Ovary (tissue), 9 donors: Measurements from ENCODE around the gene ANKRD29. TPM values are rescaled to one million over a fixed set of nuclear protein-coding genes. Genes with fewer than 3 reads are reported as not detected.

Experiments used
- DNase-seq, 5 donors: peaks; one replicate each; pipeline ENCODE4 v3.0.0-alpha.2; 2019 to 2020
- H3K27ac ChIP-seq, 2 donors: fragments of 200-600 bp; one replicate each; pipeline versions ENCODE4 v1.5.1 to v1.8.0; 2019 to 2022
- H3K27me3 ChIP-seq: fragments of 200-600 bp; one replicate; pipeline ENCODE4 v1.8.0; 2022
- H3K36me3 ChIP-seq: fragments of 200-600 bp; sonication (generic); one replicate; pipeline ENCODE4 v1.5.1; 2019
- H3K4me1 ChIP-seq: one replicate; pipeline ENCODE4 v1.8.1; 2013; ENCODE audit warnings: mild to moderate bottlenecking, moderate library complexity; ENCODE audit not compliant: insufficient read depth
- H3K4me3 ChIP-seq: fragments of 200-600 bp; sonication (generic); one replicate; pipeline ENCODE4 v1.5.1; 2017
- H3K9me3 ChIP-seq, 2 donors: fragments of 200-600 bp in 1 of 2; sonication (generic) in 1 of 2; one replicate each; pipeline versions ENCODE4 v1.5.1 to v1.8.1; 2013 to 2019; ENCODE audit warnings: mild to moderate bottlenecking in 1 of 2, moderate library complexity in 1 of 2
- CTCF ChIP-seq, 3 donors: fragments of 450-650 bp in 2 of 3; fragments of 200-600 bp in 1 of 3; IDR thresholded peaks; one replicate each; pipeline versions ENCODE4 v1.5.1 to v1.8.0; 2016 to 2022; ENCODE audit warnings: antibody characterized with exemption in 3 of 3, mild to moderate bottlenecking in 1 of 3
- EP300 ChIP-seq: sonication (generic); formaldehyde crosslinking; IDR thresholded peaks from one replicate; pipeline ENCODE4 v1.6.1; 2017; ENCODE audit warnings: antibody characterized with exemption
- POLR2A ChIP-seq: fragments of 450-650 bp; IDR thresholded peaks from one replicate; pipeline ENCODE4 v1.6.1; 2017; ENCODE audit warnings: antibody characterized with exemption, mild to moderate bottlenecking, moderate library complexity
- WGBS, 3 donors: extraction: QIAGEN DNeasy Blood & Tissue Kit in 1 of 3; methylation state at CpG; one replicate each; pipeline versions ENCODE4 v1.1.5 to v1.1.7; 2013 to 2017; 5-methylcytosine and 5-hydroxymethylcytosine counted together
- intact Hi-C, 4 donors: fragments of 100-400 bp; cut with DNase I; formaldehyde crosslinking; loops; one replicate each; pipeline versions ENCODE4 v1.11.0 to v1.15.1; 2022 to 2023
- polyA plus RNA-seq, 2 donors: library from polyadenylated mRNA; stranded (reverse); fragments of 200-250 nt in 1 of 2; fragments of 350-450 nt in 1 of 2; fragmentation: Illumina TruSeq in 1 of 2; extraction: RNeasy Lipid Tissue Mini Kit (QIAGEN cat#74804) in 1 of 2; gene quantifications; one replicate each; pipeline ENCODE4 v1.2.3, GENCODE V29; 2013 to 2014
- total RNA-seq, 7 donors: library from RNA; depleted of rRNA in 2 of 7; stranded (reverse); fragments of >200 nt in 2 of 7; fragmentation: NEBNext Ultra II Directional in 3 of 7; extraction: Animal tissue kit (Norgen Biotek cat#: 25700) in 3 of 7; gene quantifications; one replicate each; pipeline versions ENCODE4 v1.1.0 to v1.2.4, GENCODE V29; 2016 to 2023
- donor health status: DM: no; HTN: no; CAD: no; lungs with moderate emphysema.
- donor health status: DM: no; HTN: no; CAD: no.
- donor health status: Bipolar disorder and iron deficiency.
- donor health status: DM: yes; HTN: yes; CAD: no.
- donor health status: DM: no; HTN: no; CAD: no.
- donor health status: DM: yes; HTN: yes; CAD: no.

ANKRD29 gene
- total and polyA plus RNA-seq, 9 donors: 14.6 to 25.7 (median 17.6) TPM

GRCh38 chr18:23701017-23701416 lies 38.3 kb upstream of the ANKRD29 start:
- Histone ChIP-seq H3K27me3 (no peaks in the 10 kb centered on the region), H3K4me1 (no peaks in the 10 kb centered on the region), H3K4me3 (no peak overlapping the region), H3K36me3 (no peaks in the 10 kb centered on the region), H3K9me3 (no peaks in the 10 kb centered on the region), H3K27ac (no peak overlapping the region)
- DNase-seq: no peak
- 50 to 96% (median 74%) methylated on average over 2 of the region's 2 CpGs for WGBS, 3 donors
- TF ChIP-seq POLR2A: no peak
- TF ChIP-seq CTCF (IDR thresholded peaks at IDR 0.05): no peak
- TF ChIP-seq EP300: no peak
- intact Hi-C loops: loop anchor here in 1 of 4 donors (5.0 to 10.0 kb wide), 2 partner anchors 79 to 186 kb away; no protein-coding TSS in a partner anchor

DNA sequence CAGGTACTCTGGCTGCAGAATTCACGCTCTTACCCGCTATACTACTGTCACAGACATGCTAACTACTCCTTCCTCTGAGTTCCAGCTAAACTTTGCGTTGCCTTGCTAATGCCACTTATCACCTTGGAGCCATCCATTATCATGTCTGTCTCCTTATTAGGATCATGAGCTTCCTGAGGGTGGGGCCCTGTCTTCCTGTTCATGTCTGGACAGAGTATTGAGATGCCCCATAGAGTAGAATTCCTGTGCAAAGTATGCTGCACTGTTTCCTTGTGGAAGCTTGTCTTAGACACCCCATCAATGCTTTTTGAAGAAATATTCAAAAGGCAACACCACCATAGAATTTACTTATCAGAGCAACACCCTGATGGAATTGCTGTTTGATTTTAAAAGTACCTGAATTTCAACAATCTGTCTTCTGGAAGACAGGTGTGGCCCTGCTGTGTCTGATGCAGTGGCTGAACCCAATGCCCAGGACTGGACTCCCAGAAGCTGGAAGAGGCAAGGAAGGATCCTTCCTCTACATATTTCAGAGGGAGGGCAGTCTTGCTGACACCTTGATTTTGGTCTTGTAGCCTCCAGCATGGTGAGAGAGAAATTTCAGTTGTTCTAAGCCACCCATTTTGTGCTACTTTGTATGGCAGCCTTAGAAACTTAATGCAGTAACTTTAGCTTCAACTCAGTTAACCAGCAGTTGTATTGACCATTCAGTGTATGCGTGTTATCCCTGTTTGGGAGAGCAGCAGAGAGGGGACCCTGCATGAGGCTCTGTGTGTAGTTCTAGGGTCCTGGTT lies 32.1 kb upstream of the ANKRD29 start:
- TF ChIP-seq EP300: no peak
- TF ChIP-seq POLR2A: no peak
- no peak for TF ChIP-seq CTCF (IDR thresholded peaks at IDR 0.05)
- H3K36me3 ChIP-seq: no peaks in the 10 kb centered on the region
- H3K27ac ChIP-seq: no peak overlapping the region
- no peaks in the 10 kb centered on the region for H3K27me3 ChIP-seq
- H3K9me3 ChIP-seq: no peaks in the 10 kb centered on the region
- 97% methylated on average over 4 of the region's 4 CpGs for WGBS, 3 donors
- no peak overlapping the region for H3K4me3 ChIP-seq
- intact Hi-C loops: loop anchor here in 2 of 4 donors (10.0 kb wide), 1 partner anchor 70 kb away; no protein-coding TSS in a partner anchor
- peaks cover 2% of the 10 kb centered on the region for H3K4me1 ChIP-seq
- DNase-seq: no peak

DNA sequence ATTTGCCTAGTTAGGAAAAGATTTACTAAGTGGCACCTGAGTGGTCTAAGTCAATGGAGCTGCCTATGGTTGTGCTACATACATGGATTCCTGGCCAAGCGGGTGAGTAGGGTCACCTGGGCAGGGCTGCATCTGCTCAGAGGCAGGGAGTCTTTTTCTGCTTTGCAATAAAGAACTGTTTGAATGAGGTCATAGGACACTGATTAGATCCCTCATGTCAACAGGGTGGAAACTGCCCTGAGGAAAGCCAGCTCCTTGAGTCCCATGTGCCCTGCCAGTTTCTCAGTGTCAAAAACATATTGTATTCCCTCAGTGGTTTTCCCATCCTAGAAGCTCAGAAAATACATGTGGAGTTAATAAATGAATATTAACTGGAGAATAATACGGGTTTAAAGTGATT lies 31.1 kb upstream of the ANKRD29 start:
- TF ChIP-seq CTCF (IDR thresholded peaks at IDR 0.05): no peak
- no peak for TF ChIP-seq EP300
- TF ChIP-seq POLR2A: no peak
- peaks cover 3% of the 10 kb centered on the region for H3K4me1 ChIP-seq
- H3K36me3 ChIP-seq: no peaks in the 10 kb centered on the region
- H3K4me3 ChIP-seq: no peak overlapping the region
- 91 to 97% (median 94%) methylated on average over 2 of the region's 2 CpGs for WGBS, 3 donors
- H3K9me3 ChIP-seq: no peaks in the 10 kb centered on the region
- no peak overlapping the region for H3K27ac ChIP-seq
- H3K27me3 ChIP-seq: no peaks in the 10 kb centered on the region
- intact Hi-C loops: loop anchor here in 2 of 4 donors (10.0 kb wide), 1 partner anchor 69 kb away; no protein-coding TSS in a partner anchor
- DNase-seq: no peak

GRCh38 chr18:23690505-23691068 lies 27.9 kb upstream of the ANKRD29 start:
- peak in 1 of 5 donors; percentile 27 for DNase-seq
- no peaks in the 10 kb centered on the region for H3K9me3 ChIP-seq
- 79 to 81% (median 81%) methylated on average over 21 of the region's 21 CpGs for WGBS, 3 donors
- no peaks in the 10 kb centered on the region for H3K36me3 ChIP-seq
- TF ChIP-seq CTCF (IDR thresholded peaks at IDR 0.05): no peak
- no peak for TF ChIP-seq EP300
- TF ChIP-seq POLR2A: no peak
- no peaks in the 10 kb centered on the region for H3K27me3 ChIP-seq
- intact Hi-C loops: loop anchor here in 2 of 4 donors (10.0 kb wide), 1 partner anchor 66 kb away; no protein-coding TSS in a partner anchor
- H3K4me3 ChIP-seq: peak overlapping the region; percentile 66
- H3K4me1 ChIP-seq: peaks cover 3% of the 10 kb centered on the region
- no peak overlapping the region for H3K27ac ChIP-seq
